ENCODE measurements around the gene MCTP1. TPM values are rescaled to one million over a fixed set of nuclear protein-coding genes. Genes with fewer than 3 reads are reported as not detected.

MCTP1 gene
- 10 to 100 TPM in 2 of 4 donors, 1 to 10 TPM in 2; 3.3 to 31.4 (median 13.4) TPM for total RNA-seq

- no peak within 1 kb of the TSS for H3K27ac ChIP-seq
- no peak for TF ChIP-seq POLR2A (IDR thresholded peaks at IDR 0.05)
- no peak for TF ChIP-seq POLR2AphosphoS5 (IDR thresholded peaks at IDR 0.05)
- TF ChIP-seq, protein P1, sequence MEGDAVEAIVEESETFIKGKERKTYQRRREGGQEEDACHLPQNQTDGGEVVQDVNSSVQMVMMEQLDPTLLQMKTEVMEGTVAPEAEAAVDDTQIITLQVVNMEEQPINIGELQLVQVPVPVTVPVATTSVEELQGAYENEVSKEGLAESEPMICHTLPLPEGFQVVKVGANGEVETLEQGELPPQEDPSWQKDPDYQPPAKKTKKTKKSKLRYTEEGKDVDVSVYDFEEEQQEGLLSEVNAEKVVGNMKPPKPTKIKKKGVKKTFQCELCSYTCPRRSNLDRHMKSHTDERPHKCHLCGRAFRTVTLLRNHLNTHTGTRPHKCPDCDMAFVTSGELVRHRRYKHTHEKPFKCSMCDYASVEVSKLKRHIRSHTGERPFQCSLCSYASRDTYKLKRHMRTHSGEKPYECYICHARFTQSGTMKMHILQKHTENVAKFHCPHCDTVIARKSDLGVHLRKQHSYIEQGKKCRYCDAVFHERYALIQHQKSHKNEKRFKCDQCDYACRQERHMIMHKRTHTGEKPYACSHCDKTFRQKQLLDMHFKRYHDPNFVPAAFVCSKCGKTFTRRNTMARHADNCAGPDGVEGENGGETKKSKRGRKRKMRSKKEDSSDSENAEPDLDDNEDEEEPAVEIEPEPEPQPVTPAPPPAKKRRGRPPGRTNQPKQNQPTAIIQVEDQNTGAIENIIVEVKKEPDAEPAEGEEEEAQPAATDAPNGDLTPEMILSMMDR (IDR thresholded peaks at IDR 0.05): no peak
- TF ChIP-seq EP300 (IDR thresholded peaks at IDR 0.05; ENCODE audit: low read depth): no peak
- no peak for DNase-seq
- peak within 1 kb of the TSS; percentile 37 to 76 (median 42) for H3K4me3 ChIP-seq
- 3% methylated on average over 79 of the region's 83 CpGs; no CpG with 5 or more reads in 1 of the 2 donors for WGBS, 2 donors (ENCODE audit: low coverage in 1 of 2)
- in situ Hi-C loops (cut with MboI; ENCODE audit: low pct_ligation_motif_present in 1 of 4, low pct_unique_long_range_greater_than_20kb in 1 of 4, low sequenced_read_pairs in 3 of 4) (no loop called here), intact Hi-C loops (cut with DNase I; ENCODE audit: low total_unique reads) (no loop called here)
- H3K4me1 ChIP-seq: peaks cover 0 to 25% (median 24%) of the 10 kb centered on the region in 4 donors
- no peaks in the 10 kb centered on the region for H3K9me3 ChIP-seq
- no peaks in the 10 kb centered on the region for H3K36me3 ChIP-seq
- peaks cover 96% of the 10 kb centered on the region for H3K27me3 ChIP-seq
These were observed at the start of gene MCTP1 for GRCh38 chr5:95284572-95285408. TSS of gene MCTP1 (minus strand) at chr5:95285094.

- TF ChIP-seq EP300 (IDR thresholded peaks at IDR 0.05; ENCODE audit: low read depth): no peak
- Histone ChIP-seq H3K27me3 (no peaks in the 10 kb centered on the region), H3K9me3 (no peaks in the 10 kb centered on the region), H3K36me3 (no peaks in the 10 kb centered on the region), H3K27ac (no peak overlapping the region), H3K4me3 (no peak overlapping the region), H3K4me1 (no peaks in the 10 kb centered on the region)
- intact Hi-C loops (cut with DNase I; ENCODE audit: low total_unique reads): no loop called here
- in situ Hi-C loops (cut with MboI; ENCODE audit: low pct_ligation_motif_present in 1 of 4, low pct_unique_long_range_greater_than_20kb in 1 of 4, low sequenced_read_pairs in 3 of 4): no loop called here
- WGBS, 2 donors (ENCODE audit: low coverage in 1 of 2): 76 to 92% methylated on average over 3 of the region's 3 CpGs
- DNase-seq: no peak
These were observed 47.3 kb upstream of the MCTP1 start for GRCh38 chr5:95332158-95332557.

- Histone ChIP-seq H3K27me3 (no peaks in the 10 kb centered on the region), H3K9me3 (no peaks in the 10 kb centered on the region), H3K27ac (no peak overlapping the region), H3K4me3 (no peak overlapping the region), H3K4me1 (no peaks in the 10 kb centered on the region), H3K36me3 (no peaks in the 10 kb centered on the region)
- in situ Hi-C loops (cut with MboI; ENCODE audit: low pct_ligation_motif_present in 1 of 4, low pct_unique_long_range_greater_than_20kb in 1 of 4, low sequenced_read_pairs in 3 of 4): no loop called here
- no peak for DNase-seq
- intact Hi-C loops (cut with DNase I; ENCODE audit: low total_unique reads): no loop called here
- TF ChIP-seq EP300 (IDR thresholded peaks at IDR 0.05; ENCODE audit: low read depth) (no peak), POLR2A (IDR thresholded peaks at IDR 0.05) (no peak)
- 38% methylated on average over 3 of the region's 3 CpGs; no CpG with 5 or more reads in 1 of the 2 donors for WGBS, 2 donors (ENCODE audit: low coverage in 1 of 2)
These were observed 46.5 kb upstream of the MCTP1 start for GRCh38 chr5:95331358-95331757.

- H3K27ac ChIP-seq: no peak overlapping the region
- TF ChIP-seq POLR2AphosphoS5 (IDR thresholded peaks at IDR 0.05) (no peak), POLR2A (IDR thresholded peaks at IDR 0.05) (no peak), EP300 (IDR thresholded peaks at IDR 0.05; ENCODE audit: low read depth) (no peak)
- TF ChIP-seq, protein P1 (IDR thresholded peaks at IDR 0.05): no peak
- no peaks in the 10 kb centered on the region for H3K9me3 ChIP-seq
- H3K4me3 ChIP-seq: no peak overlapping the region
- 52 to 71% methylated on average over 4 to 6 of the region's 6 CpGs for WGBS, 2 donors (ENCODE audit: low coverage in 1 of 2)
- no peaks in the 10 kb centered on the region for H3K4me1 ChIP-seq
- H3K27me3 ChIP-seq: no peaks in the 10 kb centered on the region
- no peak for DNase-seq
- in situ Hi-C loops (cut with MboI; ENCODE audit: low pct_ligation_motif_present in 1 of 4, low pct_unique_long_range_greater_than_20kb in 1 of 4, low sequenced_read_pairs in 3 of 4) (no loop called here), intact Hi-C loops (cut with DNase I; ENCODE audit: low total_unique reads) (no loop called here)
- no peaks in the 10 kb centered on the region for H3K36me3 ChIP-seq
These were observed 42.3 kb upstream of the MCTP1 start for GRCh38 chr5:95327211-95327610.

GRCh38 chr5:95317687-95318086 is 32.8 kb upstream of the MCTP1 start:
- no peaks in the 10 kb centered on the region for H3K9me3 ChIP-seq
- intact Hi-C loops (cut with DNase I; ENCODE audit: low total_unique reads) (no loop called here), in situ Hi-C loops (cut with MboI; ENCODE audit: low pct_ligation_motif_present in 1 of 4, low pct_unique_long_range_greater_than_20kb in 1 of 4, low sequenced_read_pairs in 3 of 4) (no loop called here)
- no peaks in the 10 kb centered on the region for H3K36me3 ChIP-seq
- DNase-seq: no peak
- TF ChIP-seq, protein P1 (IDR thresholded peaks at IDR 0.05): no peak
- TF ChIP-seq POLR2AphosphoS5 (IDR thresholded peaks at IDR 0.05): no peak
- no peak for TF ChIP-seq POLR2A (IDR thresholded peaks at IDR 0.05)
- TF ChIP-seq EP300 (IDR thresholded peaks at IDR 0.05; ENCODE audit: low read depth): no peak
- WGBS, 2 donors (ENCODE audit: low coverage in 1 of 2): 45 to 50% methylated on average over 4 of the region's 4 CpGs
- H3K27me3 ChIP-seq: no peaks in the 10 kb centered on the region
- no peak overlapping the region for H3K4me3 ChIP-seq
- no peaks in the 10 kb centered on the region for H3K4me1 ChIP-seq
- no peak overlapping the region for H3K27ac ChIP-seq

All from transverse colon (tissue), 4 donors.